GM18870 (cell line): ENCODE data around the gene KRT23.
A peak's percentile ranks its signal among the peaks of the same experiment; 100 is the strongest.

Experiments
- ATAC-seq: cut with Tn5 transposase; IDR thresholded peaks from one replicate; pipeline ENCODE4 v1.9.1; 2021; ENCODE audit warnings: moderate library complexity; ENCODE audit not compliant: unreplicated experiment

KRT23 gene

GRCh38 chr17:40912486-40913210 is 24.8 kb downstream of the KRT23 start:
- ATAC-seq = no peak

GRCh38 chr17:40910441-40910841 is 27.0 kb downstream of the KRT23 start:
- ATAC-seq = no peak

- ATAC-seq = no peak
These were observed 27.7 kb downstream of the KRT23 start for GRCh38 chr17:40909755-40910154.

GRCh38 chr17:40909351-40909750 is 28.1 kb downstream of the KRT23 start:
- no peak for ATAC-seq

- ATAC-seq = no peak
These were observed 30.8 kb downstream of the KRT23 start for GRCh38 chr17:40906613-40907012.

GRCh38 chr17:40905370-40905769 is 32.1 kb downstream of the KRT23 start:
- ATAC-seq = no peak

GRCh38 chr17:40903129-40903847 is 34.2 kb downstream of the KRT23 start:
- ATAC-seq = peak; percentile 57

- ATAC-seq = no peak
These were observed 34.9 kb downstream of the KRT23 start for GRCh38 chr17:40902498-40902897.

GRCh38 chr17:40901981-40902474 is 35.4 kb downstream of the KRT23 start:
- no peak for ATAC-seq

GRCh38 chr17:40900809-40901356 is 36.6 kb downstream of the KRT23 start:
- ATAC-seq = no peak

- ATAC-seq = no peak
These were observed 40.5 kb downstream of the KRT23 start for GRCh38 chr17:40896916-40897455.

- no peak for ATAC-seq
These were observed 42.2 kb downstream of the KRT23 start for GRCh38 chr17:40895106-40895730.

GRCh38 chr17:40888196-40888720 is 49.2 kb downstream of the KRT23 start:
- no peak for ATAC-seq

- ATAC-seq = no peak
These were observed 51.4 kb downstream of the KRT23 start for GRCh38 chr17:40886090-40886489.

GRCh38 chr17:40884708-40885512 is 52.5 kb downstream of the KRT23 start, which contains the start of gene KRT20:
Gene KRT20, minus strand, starts transcription at chr17:40885242. Its CDS starts 57 bp downstream, at chr17:40885185.
- ATAC-seq = no peak

- no peak for ATAC-seq
These were observed 53.7 kb downstream of the KRT23 start for GRCh38 chr17:40883626-40884334.

GRCh38 chr17:40883031-40883430 is 54.4 kb downstream of the KRT23 start:
- no peak for ATAC-seq

GRCh38 chr17:40879026-40879425 is 58.4 kb downstream of the KRT23 start:
- no peak for ATAC-seq

GRCh38 chr17:40878044-40878443 is 59.4 kb downstream of the KRT23 start:
- no peak for ATAC-seq
